M059J (cell line): Measurements from ENCODE around the gene NSFL1C. TPM values are rescaled to one million over a fixed set of nuclear protein-coding genes. Genes with fewer than 3 reads are reported as not detected.

Source experiments
- DNase-seq: peaks from one replicate; pipeline ENCODE4 v3.0.0-alpha.2; 2012; ENCODE audit warnings: low read depth
- total RNA-seq: library from RNA; depleted of rRNA; stranded (reverse); fragments of >200 nt; shearing (Covaris generic); gene quantifications from 2 replicates; pipeline ENCODE4 v1.2.3, GENCODE V29; 2014

The NSFL1C gene
- total RNA-seq, 1 experiment from 2014 or later, result 69.2 TPM

DNA sequence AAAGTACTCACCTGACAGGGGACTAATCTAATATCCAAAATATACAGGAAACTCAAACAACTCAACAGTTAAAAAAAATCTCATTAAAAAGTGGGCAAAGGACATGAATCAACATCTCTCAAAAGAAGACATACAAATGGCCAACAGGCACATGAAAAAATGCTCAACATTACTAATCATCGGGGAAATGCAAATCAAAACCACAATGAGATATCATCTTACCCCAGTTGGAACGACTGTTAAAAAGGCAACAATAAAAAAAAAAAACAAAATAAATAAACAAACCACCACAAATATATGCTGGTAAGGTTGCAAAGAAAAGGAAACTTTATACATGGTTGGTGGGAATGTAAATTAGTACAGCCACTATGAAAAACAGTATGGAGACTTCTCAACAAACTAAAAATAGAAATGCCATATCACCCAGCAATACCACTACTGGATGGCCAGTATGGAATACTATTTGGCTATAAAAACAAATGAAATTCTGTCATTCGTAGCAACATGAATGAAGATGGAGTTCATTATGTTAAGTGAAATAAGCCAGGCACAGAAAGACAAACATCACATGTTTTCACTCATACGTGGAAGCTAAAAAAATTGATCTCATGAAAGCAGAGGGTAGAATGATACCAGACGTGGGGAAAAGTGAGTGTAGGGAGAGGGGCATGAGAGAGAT is 17.9 kb upstream of the NSFL1C start:
- DNase-seq, result peak; percentile 91

DNA sequence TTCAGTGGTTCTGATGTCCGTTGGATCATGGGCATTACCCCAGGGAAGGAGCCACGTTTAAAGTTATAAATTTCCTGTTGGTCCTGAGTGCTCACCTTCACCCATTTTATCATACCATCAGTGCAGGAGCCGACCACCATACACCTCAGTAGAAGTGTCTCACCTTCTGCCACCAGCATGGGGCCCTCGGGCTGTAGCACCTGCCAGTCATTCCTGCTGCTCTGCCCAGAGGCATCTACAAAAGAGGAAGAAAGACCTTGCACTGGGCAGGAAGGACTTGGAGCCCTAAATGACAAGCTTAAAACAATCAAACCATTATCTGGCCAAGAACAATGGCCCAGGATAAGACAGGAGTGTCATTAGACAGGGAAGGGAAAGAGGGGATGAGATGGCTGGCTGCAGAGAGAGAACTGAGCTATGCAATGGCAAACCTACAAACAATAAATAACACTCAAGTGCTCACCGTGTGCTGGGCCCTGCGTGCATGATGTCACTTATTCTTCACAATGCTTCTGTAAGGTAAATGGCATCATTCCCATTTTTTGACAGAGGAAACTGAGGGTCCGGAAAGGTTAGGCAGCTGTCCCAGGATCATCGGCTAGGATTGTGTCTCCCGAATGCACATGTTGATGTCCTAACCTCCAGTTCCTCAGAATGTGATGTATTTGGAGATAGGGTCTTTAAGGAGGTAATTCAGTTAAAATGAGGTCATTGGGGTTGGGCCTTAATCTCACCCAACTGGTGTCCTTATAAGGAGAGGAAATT is 13.4 kb upstream of the NSFL1C start:
- no peak for DNase-seq

DNA sequence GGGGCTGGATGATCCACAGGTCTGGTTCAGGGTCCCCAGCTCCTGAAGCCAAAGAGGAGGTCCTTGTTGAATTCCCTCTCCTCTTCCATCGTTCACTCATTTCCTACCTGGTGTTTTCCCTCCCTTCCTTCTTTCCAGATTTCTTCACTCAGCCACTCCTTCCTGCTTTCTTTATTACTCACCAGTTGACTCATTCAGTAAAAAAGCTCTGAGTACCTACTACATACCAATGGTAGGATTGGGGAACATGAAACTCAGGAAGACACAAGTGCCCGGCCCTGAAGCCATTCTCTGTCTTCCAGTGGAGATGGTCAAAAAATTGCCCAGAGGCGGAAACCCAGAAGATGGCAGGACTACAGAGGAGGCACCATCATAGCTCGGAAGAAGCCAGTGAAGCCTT is 11.9 kb upstream of the NSFL1C start:
- DNase-seq, result peak; percentile 94

DNA sequence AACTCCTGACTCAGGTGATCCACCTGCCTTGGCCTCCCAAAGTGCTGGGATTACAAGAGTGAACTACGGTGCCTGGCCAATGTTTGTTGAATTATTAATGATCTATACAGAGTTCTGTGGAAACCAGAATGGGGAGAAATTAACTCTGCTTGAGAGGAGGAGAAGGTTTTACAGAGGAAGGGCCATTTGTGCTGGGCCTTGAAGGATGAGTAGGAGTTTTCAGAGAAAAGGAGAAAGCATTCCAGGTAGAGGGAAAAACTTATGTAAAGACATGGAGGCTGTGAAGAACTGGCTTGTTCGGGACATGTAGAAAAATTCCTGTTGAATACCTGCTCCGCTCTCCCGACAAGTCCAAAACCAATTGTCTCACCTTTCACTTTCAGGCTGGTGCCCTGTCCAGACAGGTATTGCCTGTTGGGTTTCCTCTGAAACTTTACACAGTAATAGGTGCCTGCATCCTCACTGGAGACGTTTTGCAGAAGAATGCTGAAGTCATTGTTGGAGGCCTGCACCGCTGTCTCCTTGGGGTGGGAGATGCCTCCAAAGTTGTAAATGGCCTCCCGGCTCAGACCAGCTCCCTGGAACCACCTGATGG is 11.3 kb upstream of the NSFL1C start:
- DNase-seq, result no peak

DNA sequence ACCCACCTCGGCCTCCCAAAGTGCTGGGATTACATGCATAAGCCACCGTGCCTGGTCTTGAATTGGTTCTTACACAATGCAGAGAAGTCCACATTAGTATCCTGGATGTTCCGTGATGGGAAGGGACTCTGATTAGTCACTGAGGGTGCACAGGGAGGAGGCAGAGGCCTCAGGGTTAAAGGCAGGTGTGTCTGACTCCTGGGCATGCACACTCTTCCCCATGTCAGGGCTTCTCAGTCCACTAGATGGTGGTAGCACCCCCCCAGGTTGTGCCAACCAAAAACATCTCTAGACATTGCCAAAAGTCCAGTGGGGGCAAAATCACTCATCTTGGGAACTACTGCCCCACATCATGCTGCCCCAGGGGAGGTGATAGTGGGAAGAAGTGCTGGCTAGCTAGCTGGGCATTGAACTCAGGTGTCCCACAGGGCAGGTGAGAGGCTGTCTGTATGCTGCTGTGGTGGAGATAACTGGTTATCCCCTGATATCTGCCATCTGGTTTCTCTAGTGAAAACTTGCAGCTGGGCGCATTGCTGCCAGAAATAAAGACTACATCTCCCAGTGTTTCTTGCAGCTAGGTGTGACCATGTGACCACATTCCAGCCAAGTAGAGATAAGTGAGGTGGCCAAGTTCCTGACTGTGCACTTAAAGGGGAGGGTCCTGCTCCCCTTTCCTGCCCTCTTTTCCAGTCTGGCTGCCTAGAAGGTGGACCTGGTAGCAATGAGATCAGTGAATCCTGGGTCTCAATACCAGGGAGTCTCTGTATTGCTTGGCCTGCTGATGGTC is 8.4 kb upstream of the NSFL1C start:
- peak; percentile 41 for DNase-seq

DNA sequence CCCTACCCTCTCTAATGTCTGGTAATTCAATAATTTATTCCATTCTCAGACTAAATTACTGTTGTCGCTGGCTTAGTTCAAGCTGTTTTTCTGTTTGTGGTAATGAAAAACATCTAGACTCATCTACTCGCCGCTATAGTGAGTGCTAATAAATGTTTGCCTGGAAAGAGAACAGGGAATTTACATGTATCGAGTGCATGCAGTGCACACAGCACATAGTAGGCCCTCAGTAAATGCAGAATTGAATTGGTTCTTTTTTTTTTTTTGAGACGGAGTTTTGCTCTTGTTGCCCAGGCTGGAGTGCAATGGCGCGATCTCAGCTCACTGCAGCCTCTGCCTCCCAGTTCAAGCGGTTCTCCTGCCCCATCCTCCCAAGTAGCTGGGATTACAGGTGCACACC is 7.7 kb upstream of the NSFL1C start:
- DNase-seq, result no peak

DNA sequence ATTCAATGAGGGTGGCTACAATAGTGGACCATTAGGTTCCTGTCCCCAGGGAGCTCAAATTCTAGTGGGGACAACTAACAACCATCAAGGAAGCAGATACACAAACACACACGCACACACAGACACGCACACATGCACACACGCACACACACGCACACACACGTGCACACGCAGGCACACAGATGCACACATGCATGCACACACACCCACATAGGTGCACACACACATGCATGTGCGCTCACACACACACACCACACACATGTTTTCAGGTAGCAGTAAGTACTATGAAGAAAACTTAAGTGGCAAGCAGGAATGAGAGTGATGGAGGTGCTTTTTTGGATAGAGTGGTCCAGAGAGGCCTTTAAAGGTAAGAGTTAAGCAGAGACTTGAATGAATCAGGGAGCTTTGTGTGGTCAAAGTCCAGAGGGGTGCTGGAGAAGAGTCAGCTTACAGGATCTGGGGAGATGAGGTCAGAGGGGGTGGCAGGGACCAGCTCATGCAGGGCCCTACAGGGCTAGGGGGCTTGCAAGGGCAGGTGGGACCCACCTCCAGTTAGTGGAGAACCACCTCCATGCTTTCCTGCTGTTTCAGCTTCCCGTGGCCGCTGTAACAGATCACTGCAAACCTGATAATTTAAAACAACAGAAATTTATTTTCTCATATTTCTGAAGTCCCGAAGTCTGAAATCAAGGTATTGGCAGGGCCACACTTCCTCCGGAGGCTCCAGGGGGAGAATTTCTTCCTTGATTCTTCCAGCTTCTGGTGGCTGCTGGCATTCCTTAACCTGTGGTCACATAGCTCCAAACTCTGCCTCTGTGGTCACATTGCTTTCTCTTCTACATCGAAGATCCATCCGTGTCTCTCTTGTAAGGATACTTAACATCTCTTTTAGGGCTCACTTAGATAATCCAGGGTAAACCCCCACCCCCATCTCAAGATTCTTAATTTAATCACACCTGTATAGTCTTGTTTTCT is 6.9 kb upstream of the NSFL1C start:
- peak; percentile 51 for DNase-seq

DNA sequence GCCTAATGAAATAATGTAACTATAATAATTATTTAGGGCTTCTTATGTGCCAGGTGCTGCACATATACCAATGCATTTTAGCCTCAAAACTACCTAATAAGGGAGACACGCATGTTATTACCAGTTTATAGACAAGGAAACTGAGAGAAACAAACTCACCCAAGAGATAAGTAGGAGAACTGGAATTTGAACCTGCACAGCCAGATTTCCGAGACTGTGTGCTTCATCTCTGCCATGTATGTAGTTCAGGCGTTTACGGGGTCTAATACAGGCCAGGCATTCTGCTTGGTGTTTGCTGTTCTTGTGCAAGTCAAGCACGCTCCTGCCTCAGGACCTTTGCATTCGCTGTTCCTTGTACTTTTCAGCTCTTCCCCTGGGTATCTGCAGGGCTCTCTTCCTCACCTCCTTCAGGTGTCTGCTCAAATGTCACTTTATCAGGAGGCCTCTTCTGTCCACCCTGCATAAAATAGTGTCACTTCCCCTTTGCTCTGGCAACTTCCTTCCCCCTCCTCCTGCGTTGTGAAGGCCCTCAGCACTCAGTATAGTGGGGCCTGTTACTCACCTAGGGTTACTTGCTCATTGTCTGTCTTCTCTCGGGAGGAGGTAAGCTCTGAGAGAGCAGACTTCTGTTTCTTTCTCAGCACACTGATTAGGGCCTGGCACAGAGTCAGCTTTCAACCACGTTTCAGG is 6.1 kb upstream of the NSFL1C start:
- no peak for DNase-seq

DNA sequence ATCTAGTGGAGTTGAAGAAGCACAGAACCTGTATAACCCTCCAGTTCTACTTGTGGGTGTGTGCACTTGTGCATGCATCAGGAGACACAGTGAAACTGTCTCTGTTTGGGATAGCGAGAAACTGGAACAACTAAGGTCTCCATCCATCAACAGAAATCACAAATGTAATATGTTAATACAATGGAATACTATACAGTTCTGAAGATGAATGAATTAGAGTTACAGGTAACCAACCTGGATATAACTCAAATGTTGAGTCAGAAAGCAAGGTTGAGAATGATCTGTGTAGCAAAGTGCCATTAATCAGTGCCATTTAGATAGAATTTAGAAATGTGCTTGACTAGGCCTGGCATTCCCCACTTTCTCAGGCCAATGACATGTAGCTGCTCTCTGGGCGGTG is 4.6 kb upstream of the NSFL1C start:
- DNase-seq, result no peak

DNA sequence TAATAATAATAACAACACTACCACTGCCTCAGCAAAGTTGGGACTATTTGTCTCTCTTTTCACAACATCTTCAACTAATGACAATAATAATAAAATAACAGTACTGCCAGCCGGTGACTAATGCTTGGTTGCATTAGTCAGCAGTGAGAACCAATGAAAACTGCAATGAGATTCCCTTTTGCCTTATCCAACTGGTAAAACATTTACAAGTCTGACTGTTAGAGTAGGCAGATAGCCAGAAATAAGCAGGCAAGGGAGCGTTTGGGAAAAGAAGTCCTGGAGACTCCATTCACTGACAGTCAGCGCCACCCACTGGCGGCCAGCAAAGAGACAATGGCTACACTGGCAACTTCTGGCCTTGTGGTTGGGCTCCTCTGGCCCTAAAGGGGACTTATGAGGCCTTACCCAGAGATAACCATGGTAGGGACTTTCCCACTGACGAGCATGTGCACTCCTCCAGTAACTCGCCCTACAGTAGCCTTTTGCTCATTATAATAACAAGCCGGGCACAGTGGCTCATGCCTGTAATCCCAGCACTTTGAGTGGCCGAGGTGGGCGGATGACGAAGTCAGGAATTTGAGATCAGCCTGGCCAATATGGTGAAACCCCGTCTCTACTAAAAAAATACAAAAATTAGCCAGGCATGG is 3.4 kb upstream of the NSFL1C start:
- peak; percentile 100 for DNase-seq

DNA sequence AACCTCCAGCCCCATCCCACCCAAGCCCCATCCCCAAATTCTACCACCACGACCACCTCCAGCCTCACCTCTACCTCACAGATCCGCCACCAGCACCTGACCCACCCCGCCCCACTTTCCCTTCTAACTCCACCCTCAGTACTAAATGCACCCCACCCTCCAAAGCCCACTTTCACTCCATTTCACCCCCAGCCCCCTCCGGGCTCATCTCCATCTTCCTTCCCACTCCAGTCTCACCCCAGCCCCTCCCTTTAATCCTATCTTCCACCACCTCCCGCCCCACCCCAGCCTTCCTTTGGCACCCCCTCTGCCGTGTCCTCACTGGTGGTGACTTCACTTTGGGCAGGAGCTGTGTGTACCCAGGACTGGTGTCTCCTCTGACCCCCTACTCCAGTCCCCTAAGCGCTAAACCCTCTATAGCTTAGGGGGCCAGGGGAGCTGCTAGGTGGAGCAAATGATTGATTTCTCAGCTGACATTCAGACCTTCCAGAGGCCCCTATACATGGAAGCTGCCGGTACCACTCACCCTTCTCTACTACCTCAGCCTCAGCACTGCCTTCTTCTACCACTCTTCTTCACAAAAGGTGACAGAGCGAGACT is 2.8 kb upstream of the NSFL1C start:
- no peak for DNase-seq

DNA sequence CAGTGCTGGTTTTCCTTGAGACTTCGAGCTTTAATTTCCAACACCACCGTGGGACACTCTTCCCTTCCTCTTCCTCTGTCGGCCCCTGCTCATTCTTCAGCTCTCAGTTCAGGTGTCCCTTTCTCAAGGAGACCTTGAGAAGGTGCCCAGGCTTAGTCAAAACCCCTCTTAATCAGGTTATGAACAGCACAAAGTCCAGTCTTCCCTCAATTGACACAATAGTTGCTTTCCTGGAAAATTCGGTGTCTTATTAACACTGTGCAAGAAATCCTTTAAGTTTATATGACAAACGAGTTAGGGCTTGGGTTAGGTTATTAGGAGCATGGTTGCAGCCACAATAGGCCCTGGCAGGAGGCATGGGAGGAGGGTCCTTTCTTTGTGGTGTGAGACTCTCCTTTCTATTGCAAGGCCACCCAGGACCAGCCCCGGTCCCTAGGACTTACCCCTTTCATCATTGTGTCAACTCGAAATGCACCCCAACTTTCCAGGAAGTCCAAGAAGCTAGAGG is 1.5 kb upstream of the NSFL1C start:
- no peak for DNase-seq

DNA sequence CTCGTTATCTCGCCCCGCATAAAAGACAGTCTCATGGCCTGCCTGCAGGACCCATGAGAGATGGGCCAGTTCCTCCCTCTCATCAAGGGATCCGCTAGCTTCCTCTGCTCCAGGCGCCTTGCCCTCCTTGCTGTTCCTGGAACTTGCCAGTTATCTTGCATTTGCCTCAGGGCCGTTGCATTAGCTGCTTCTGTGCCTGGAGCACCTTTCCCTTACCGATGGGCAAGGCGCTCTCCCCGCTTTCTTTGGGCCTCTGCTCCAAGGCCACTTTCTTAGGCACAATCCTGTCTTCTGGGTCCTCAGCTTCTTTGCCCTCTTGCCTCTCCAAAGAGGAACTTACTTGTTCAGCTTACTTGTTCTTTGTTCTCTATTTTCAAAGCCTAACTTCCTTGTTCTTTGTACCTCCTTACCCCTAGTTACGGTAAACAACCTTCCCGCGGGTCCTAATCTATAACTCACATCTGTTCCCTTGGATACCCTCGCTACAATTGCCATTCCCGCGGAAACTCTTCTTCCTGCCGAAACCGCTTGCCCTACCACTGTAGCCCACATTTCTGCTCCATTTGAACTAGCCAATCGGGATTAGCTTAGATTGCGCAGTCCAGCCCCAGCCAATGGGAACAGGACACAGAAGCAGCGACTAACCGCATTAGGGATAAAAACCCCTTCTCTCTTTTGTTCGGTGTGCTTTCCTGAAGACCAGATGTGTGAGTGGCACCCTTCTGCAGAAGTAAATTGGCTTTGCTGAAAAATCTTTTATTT is 887 bp upstream of the NSFL1C start:
- peak; percentile 21 for DNase-seq

DNA sequence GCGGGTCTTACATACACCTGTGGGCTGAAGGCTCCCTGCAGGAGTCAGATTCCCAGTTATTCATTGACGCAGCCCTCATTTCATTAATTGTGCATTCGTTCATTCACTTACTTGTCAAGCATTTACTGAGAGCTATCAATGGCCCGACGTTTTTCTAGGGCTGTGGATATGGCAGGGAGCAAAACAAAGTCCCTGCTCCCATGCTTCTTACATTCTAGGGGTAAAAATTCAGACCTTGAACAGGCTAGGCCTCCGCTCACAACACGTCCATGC is 369 bp upstream of the NSFL1C start:
- no peak for DNase-seq

DNA sequence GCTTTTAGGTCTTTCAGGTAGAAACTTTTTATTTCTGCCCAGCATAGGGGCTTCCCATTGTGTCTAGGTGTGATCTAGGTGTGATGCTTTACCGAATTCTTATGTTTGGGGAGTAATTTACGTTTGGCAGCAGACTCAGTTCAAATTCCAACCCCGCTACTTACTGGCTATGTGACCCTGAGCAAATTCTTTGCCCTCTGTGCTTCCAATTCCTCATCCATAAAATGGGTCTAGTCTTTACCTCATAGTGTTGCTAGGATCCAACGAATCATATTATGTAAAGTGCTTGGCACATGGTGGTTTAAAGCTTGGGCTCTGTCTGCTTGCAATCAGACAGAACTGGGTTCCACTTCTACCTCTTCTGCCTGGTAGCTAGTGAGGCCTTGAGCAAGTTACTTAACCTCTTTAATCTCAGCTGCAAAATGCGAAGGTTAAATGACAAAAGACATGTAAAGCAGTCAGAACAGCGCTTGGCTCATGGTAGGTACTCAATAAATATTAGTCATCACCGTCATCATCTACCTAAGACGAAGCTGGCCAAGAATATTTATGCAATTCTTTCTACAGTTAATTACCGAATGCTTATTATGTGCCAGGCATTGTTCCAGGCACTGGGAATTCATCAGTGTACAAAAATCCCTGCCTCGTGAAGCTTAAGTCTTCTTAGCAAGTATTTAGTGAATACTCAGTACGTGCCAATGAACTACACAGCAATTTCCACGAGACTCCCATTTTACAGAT is 1.0 kb downstream of the NSFL1C start:
- DNase-seq, result peak; percentile 50

DNA sequence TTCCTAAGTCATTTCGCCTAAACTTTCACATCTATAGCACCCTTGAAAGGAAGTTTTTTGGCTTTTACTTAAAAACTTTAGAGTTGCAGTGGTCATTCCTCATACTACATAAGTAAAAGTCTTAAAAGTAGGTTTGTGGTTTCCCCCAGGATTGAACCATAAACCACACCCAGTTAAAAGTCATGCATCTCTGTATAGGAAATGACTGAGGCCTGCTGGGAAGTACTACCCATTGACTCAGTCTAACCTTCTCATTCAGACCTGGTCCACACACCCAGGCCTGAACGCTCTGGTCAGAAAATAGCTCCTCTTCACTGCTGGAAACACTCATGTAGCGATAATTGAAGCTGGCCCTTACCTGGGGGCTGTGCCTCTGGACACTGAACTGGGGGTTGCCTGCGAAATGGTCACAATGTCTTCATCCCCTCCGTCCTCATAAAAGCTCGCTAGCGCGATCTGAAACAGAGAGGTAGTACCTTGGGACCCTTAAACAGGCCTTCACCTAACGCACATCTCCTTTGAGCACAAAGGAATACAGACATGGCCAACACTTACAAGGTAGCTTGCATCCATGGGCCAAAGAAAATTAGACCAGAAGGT is 2.6 kb downstream of the NSFL1C start:
- DNase-seq, result no peak

DNA sequence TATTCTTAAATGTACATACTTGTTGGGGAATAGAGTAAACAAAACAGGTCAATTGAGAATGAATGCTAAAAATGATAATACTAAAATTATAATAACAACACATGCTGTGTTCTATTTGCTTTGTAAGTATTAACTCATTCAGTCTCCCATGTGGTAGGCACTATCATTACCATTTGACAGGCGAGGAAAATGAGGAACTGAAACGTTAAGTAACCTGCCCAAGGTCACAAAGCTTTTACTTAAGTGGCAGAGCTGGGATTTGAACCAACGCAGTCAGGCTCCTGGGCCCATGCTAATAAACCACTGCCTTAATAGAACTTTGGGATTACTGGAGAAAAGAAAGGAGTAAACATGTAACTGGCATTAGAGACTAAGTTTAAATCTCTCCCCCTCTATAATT is 3.8 kb downstream of the NSFL1C start:
- no peak for DNase-seq

DNA sequence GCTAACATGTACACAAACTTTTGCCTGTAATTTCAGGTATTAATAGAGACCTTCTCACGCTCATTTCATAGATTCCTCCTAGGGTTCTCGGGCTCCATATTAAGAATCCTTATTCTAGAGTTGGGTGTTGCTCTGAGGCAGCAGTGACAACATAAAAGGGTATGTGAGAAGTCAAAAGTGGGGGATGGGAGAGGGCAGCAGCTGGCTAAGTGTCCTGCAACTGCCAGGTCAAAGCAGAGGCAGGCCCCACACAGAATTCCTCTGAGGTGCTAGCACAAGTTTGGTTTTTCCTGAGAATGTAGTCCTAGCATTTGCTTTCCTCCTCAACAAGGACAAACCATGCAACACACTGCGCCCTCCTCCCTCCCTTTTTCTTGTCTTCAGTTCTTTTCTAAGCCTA is 4.6 kb downstream of the NSFL1C start:
- no peak for DNase-seq
